Measurements from ENCODE around the gene JUNB.
"Not testable (repeated sequence)": the region's sequence is repeated elsewhere in the genome, so short reads cannot be mapped to it uniquely, and the experiment has no call there.

GRCh38 chr19:12817810-12818209 is 26.5 kb downstream of the JUNB start:
- not testable (repeated sequence) for TF ChIP-seq CTCF (IDR thresholded peaks at IDR 0.05); POLR2A (IDR thresholded peaks at IDR 0.05; ENCODE audit: low read length); HOXA7 (CRISPR knock-in tag; IDR thresholded peaks at IDR 0.05); SREBF2 (IDR thresholded peaks at IDR 0.05); FOXS1 (CRISPR knock-in tag; IDR thresholded peaks at IDR 0.05)

Measured in A549 (cell line).